Subcutaneous adipose tissue (tissue), 4 donors: ENCODE measurements around the gene CRYBA2. TPM values are rescaled to one million over a fixed set of nuclear protein-coding genes. Genes with fewer than 3 reads are reported as not detected.

Source experiments
- small RNA-seq: library from RNA; depleted of rRNA; stranded (forward); fragments of <200 nt; gene quantifications from one replicate; pipeline ENCODE3, GENCODE V24; 2016
- total RNA-seq, 4 donors: library from RNA; depleted of rRNA; stranded (reverse); fragments of >200 nt; gene quantifications; one replicate each; pipeline ENCODE4 v1.1.0, GENCODE V29; 2016
- TF ChIP-seq, protein P1 (sequence below): fragments of 450-650 bp; IDR thresholded peaks from one replicate; pipeline ENCODE4 v1.5.1; 2016; ENCODE audit warnings: low read depth, mild to moderate bottlenecking, control low read depth, antibody characterized with exemption, moderate library complexity

Gene CRYBA2
- total RNA-seq, 4 donors from 2014 or later: not detected

DNA sequence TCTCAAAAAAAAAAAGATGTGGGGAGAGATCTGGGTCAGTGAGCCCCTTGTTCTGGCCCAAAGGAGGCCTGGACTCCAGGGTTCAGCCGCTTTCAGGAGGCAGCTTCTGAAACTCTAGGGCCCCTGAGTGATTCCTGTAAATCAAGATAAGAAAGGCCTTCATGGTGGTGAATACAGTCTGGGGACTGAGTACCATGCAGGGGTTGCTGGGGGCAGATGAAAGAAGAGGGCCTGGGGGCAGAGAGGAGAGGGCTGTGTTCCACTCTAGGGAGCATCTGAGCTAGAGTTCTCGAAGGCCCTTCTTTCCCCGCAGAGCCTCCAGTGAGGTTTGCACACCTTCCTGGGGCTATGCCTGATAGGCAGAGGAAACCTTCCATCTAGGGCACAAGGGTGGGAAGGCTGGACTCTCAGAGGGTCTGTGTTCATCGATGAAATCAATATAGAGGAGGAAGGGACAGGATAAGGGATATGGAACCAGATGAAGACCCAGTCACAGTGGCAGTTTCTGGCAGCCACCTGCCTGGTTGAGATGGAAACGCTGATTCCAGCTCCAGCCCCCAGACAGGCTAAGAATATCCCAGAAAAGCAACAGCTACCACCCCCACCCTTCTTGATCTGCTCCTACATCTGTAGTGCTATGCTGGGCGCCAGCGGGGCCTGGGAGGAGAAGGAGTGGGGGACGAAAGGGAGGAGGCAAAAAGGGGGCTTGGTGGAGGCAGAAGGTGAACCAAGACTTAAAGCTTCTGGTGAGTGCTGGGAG is 38.5 kb downstream of the CRYBA2 start:
- TF ChIP-seq, protein P1, sequence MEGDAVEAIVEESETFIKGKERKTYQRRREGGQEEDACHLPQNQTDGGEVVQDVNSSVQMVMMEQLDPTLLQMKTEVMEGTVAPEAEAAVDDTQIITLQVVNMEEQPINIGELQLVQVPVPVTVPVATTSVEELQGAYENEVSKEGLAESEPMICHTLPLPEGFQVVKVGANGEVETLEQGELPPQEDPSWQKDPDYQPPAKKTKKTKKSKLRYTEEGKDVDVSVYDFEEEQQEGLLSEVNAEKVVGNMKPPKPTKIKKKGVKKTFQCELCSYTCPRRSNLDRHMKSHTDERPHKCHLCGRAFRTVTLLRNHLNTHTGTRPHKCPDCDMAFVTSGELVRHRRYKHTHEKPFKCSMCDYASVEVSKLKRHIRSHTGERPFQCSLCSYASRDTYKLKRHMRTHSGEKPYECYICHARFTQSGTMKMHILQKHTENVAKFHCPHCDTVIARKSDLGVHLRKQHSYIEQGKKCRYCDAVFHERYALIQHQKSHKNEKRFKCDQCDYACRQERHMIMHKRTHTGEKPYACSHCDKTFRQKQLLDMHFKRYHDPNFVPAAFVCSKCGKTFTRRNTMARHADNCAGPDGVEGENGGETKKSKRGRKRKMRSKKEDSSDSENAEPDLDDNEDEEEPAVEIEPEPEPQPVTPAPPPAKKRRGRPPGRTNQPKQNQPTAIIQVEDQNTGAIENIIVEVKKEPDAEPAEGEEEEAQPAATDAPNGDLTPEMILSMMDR: no peak

DNA sequence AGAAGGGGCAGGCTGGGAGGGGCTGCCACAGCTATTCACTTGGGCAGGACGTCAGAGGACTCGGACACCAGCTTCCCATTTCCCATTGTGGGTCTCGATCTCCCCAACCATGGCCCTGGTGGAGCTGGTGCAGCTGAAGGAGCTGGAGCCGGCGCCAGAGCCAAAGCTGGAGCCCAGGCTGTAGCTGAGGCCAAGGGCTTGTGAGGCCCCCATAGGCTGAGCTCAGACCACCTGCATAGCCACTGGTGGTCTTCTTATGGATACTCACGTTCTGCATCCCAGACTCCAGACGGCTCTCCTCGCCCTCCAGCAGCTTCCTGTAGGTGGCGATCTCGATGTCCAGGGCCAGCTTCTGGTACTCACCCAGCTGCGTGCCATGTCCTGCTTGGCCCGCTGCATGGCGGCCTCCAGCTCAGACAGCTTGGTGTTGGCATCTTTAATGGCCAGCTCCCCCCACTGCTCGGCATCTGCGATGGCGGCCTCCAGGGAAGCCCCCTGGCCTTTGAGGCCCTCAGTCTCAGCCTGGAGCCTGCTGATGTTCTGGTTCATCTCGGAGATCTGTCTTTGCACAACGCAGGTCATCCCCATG is 39.8 kb downstream of the CRYBA2 start:
- TF ChIP-seq, protein P1: no peak

DNA sequence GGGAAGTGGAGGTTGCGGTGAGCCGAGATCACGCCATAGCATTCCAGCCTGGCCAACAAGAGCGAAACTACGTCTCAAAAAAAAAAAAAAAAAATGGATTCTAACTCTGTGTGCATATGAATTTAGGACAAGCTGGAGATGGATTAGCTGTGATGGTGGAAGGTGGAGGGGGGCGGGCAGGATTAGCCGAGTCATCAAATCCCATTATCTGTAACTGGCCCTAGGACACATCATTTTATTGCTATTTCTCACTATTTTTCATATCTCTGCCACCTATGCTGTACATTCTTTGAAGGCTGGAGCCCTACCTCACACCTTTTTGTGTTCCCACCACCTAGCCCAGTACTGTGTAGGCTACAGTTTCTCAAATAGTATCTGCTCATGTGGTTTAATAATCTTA is 41.1 kb downstream of the CRYBA2 start:
- TF ChIP-seq, protein P1: no peak

DNA sequence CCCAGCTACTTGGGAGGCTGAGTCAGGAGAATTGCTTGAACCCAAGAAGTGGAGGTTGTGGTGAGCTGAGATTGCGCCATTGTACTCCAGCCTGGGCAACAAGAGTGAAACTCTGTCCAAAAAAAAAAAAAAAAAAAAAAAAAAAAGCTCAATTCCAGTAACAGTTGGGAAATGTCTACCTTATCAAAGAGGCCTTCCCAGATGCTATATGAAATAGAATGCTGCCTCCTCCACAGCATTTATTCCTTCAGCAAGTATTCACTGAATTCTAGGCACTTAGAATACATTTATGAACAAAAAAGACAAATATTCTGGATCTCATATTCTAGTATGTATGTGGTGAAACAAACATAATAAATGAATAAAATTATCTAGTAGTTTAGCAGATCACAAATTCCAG is 46.6 kb downstream of the CRYBA2 start:
- TF ChIP-seq, protein P1: no peak

DNA sequence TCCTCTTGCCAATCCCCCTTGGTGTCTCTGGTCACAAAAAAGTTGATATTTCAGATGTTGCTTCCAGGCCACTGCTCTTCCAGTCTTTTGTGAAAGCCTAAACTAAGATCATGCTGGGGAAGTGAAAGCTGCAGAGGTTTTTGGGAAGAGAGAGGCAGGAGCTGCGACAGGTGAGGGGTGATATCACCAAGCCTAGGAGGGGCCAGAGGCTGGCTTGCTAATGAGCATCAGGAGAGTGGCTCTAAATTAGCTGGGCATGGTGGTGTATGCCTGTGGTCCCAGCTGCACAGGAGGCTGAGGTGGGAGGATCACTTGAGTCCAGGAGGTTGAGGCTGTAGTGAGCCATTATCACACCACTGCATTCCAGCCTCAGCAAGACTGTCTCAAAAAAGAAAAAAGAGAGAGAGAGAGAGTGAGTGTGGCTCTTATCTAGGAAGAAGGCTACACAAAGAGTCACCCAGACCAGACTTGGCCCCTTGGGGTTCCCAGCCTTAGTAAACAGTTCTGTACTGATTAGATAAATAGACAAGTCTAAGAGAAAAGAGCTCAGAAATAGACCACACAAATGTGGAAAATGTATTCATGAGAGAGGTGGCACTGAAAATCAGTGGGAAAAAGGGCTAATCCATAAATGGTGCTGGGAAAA is 48.3 kb downstream of the CRYBA2 start:
- TF ChIP-seq, protein P1: no peak

Small RNAs within 50 kb of the gene (small RNA-seq; reads per million reads assigned to genes)
- 3.5 reads per million, percentile 65 among the genes with 10 or more reads in this experiment for gene MIR375

Other genes starting within 250 kb of the CRYBA2 start
- gene CYP27A1, start 211.3 kb downstream of the CRYBA2 start, total RNA-seq: 100 to 1,000 TPM in 1 of 4 donors, 10 to 100 TPM in 3; 11.9 to 206 (median 22.6) TPM
- not detected for gene PRKAG3, start 161.6 kb downstream of the CRYBA2 start, total RNA-seq
- gene WNT6, start 133.6 kb downstream of the CRYBA2 start, total RNA-seq: 1 to 10 TPM in 1 of 4 donors, under 1 TPM in 1, not detected in 2; 0.34 to 2.0 TPM
- not detected for gene WNT10A, start 112.6 kb downstream of the CRYBA2 start, total RNA-seq
- not detected for gene CDK5R2, start 33.8 kb downstream of the CRYBA2 start, total RNA-seq
- not detected for gene FEV, start 8.2 kb downstream of the CRYBA2 start, total RNA-seq
- not detected for gene CFAP65, start 48.1 kb upstream of the CRYBA2 start, total RNA-seq
- gene IHH, start 67.5 kb upstream of the CRYBA2 start, total RNA-seq: under 1 TPM in 1 of 4 donors, not detected in 3; 0.33 TPM
- 10 to 100 TPM; 14.3 to 27.7 (median 19.4) TPM for gene NHEJ1, start 167.4 kb upstream of the CRYBA2 start, total RNA-seq
- gene SLC23A3, start 176.6 kb upstream of the CRYBA2 start, total RNA-seq: under 1 TPM; 0.38 to 0.82 (median 0.67) TPM
- gene CNPPD1, start 183.5 kb upstream of the CRYBA2 start, total RNA-seq: 10 to 100 TPM; 35.9 to 55.5 (median 44.2) TPM
- gene RETREG2, start 184.9 kb upstream of the CRYBA2 start, total RNA-seq: 10 to 100 TPM; 30.7 to 67.0 (median 62.9) TPM
- 10 to 100 TPM; 28.0 to 60.3 (median 43.7) TPM for gene ZFAND2B, start 213.4 kb upstream of the CRYBA2 start, total RNA-seq
- 10 to 100 TPM in 3 of 4 donors, 1 to 10 TPM in 1; 8.2 to 31.6 (median 24.7) TPM for gene ABCB6, start 225.5 kb upstream of the CRYBA2 start, total RNA-seq
- 10 to 100 TPM; 29.0 to 54.1 (median 30.3) TPM for gene ATG9A, start 236.2 kb upstream of the CRYBA2 start, total RNA-seq
- 10 to 100 TPM; 16.8 to 62.5 (median 52.7) TPM for gene ANKZF1, start 236.4 kb upstream of the CRYBA2 start, total RNA-seq